ENCODE measurements around the gene STRADB. TPM values are rescaled to one million over a fixed set of nuclear protein-coding genes. Genes with fewer than 3 reads are reported as not detected.
"Not testable (repeated sequence)": the region's sequence is repeated elsewhere in the genome, so short reads cannot be mapped to it uniquely, and the experiment has no call there.

Gene STRADB
- total and polyA plus RNA-seq, 12 donors: 20.3 to 77.6 (median 54.6) TPM

- Histone ChIP-seq H3K27ac (no peak overlapping the region), H3K4me3 (no peak overlapping the region), H3K9me3 (no peaks in the 10 kb centered on the region), H3K27me3 (no peaks in the 10 kb centered on the region), H3K4me1 (peaks cover 0 to 5% (median 0%) of the 10 kb centered on the region in 9 donors), H3K36me3 (peaks cover 0 to 98% (median 49%) of the 10 kb centered on the region in 9 donors)
- DNase-seq: no peak
- intact Hi-C loops (cut with DNase I): no loop called here
- TF ChIP-seq CTCF (IDR thresholded peaks at IDR 0.05): no peak
- no peak for ATAC-seq
- 73 to 75% methylated on average over 3 of the region's 3 CpGs for WGBS, 2 donors
Observed at GRCh38 chr2:201471732-201472393, 20.3 kb downstream of the STRADB start.

- H3K9me3 ChIP-seq: no peaks in the 10 kb centered on the region
- no peak overlapping the region for H3K27ac ChIP-seq
- TF ChIP-seq CTCF (IDR thresholded peaks at IDR 0.05): no peak
- H3K4me3 ChIP-seq: no peak overlapping the region
- H3K27me3 ChIP-seq: no peaks in the 10 kb centered on the region
- 86% methylated on average over 3 of the region's 3 CpGs for WGBS, 2 donors
- peaks cover 0 to 100% (median 49%) of the 10 kb centered on the region in 9 donors for H3K36me3 ChIP-seq
- intact Hi-C loops (cut with DNase I): no loop called here
- no peak for DNase-seq
- H3K4me1 ChIP-seq: peaks cover 0 to 5% (median 0%) of the 10 kb centered on the region in 9 donors
- ATAC-seq: no peak
Observed at GRCh38 chr2:201472411-201472810, 20.9 kb downstream of the STRADB start.

- H3K27me3 ChIP-seq: no peaks in the 10 kb centered on the region
- TF ChIP-seq CTCF (IDR thresholded peaks at IDR 0.05): no peak
- peaks cover 0 to 58% (median 24%) of the 10 kb centered on the region in 9 donors for H3K36me3 ChIP-seq
- no peak overlapping the region for H3K27ac ChIP-seq
- ATAC-seq: peak in 1 of 8 donors; percentile 26
- intact Hi-C loops (cut with DNase I): no loop called here
- WGBS, 2 donors: 93 to 96% methylated on average over 4 of the region's 4 CpGs
- no peak overlapping the region for H3K4me3 ChIP-seq
- H3K9me3 ChIP-seq: no peaks in the 10 kb centered on the region
- no peaks in the 10 kb centered on the region for H3K4me1 ChIP-seq
- DNase-seq: no peak
Observed at GRCh38 chr2:201482543-201482942, 31.0 kb downstream of the STRADB start.

- Histone ChIP-seq H3K36me3 (peaks cover 0 to 50% (median 17%) of the 10 kb centered on the region in 9 donors), H3K27me3 (no peaks in the 10 kb centered on the region), H3K4me1 (no peaks in the 10 kb centered on the region), H3K27ac (no peak overlapping the region), H3K4me3 (no peak overlapping the region), H3K9me3 (no peaks in the 10 kb centered on the region)
- no peak for TF ChIP-seq CTCF (IDR thresholded peaks at IDR 0.05)
- DNase-seq: no peak
- intact Hi-C loops (cut with DNase I): no loop called here
- no peak for ATAC-seq
- WGBS, 2 donors: 0 to 31% methylated on average over 1 of the region's 1 CpG
Observed at GRCh38 chr2:201483342-201483741, 31.8 kb downstream of the STRADB start.

- H3K9me3 ChIP-seq; H3K4me3 ChIP-seq; intact Hi-C loops (cut with DNase I); H3K4me1 ChIP-seq; ATAC-seq; H3K27ac ChIP-seq; H3K27me3 ChIP-seq; DNase-seq: not testable (repeated sequence)
- WGBS, 2 donors: 88 to 90% methylated on average over 4 of the region's 4 CpGs
- peaks cover 0 to 46% (median 13%) of the 10 kb centered on the region in 9 donors for H3K36me3 ChIP-seq
Observed at GRCh38 chr2:201483758-201484157, 32.2 kb downstream of the STRADB start.
